ENCODE results near the gene ARFGAP2. TPM values are rescaled to one million over a fixed set of nuclear protein-coding genes. Genes with fewer than 3 reads are reported as not detected.

The ARFGAP2 gene
- polyA plus RNA-seq, 1 donor (not counting 4 experiments of a cell fraction or from before 2014, with no cell fraction given): 51.0 TPM

- H3K27ac ChIP-seq (ENCODE audit: control insufficient read depth, insufficient read depth, low read length): no peak overlapping the region
- no peak for DNase-seq (ENCODE audit: low read depth, low spot score)
- H3K27me3 ChIP-seq (ENCODE audit: control insufficient read depth, extremely low read depth, insufficient read depth, low read length): no peaks in the 10 kb centered on the region
- dilution Hi-C loops (cut with MboI; ENCODE audit: extremely low pct_ligation_motif_present, low sequenced_read_pairs): no loop called here
- no peaks in the 10 kb centered on the region for H3K79me2 ChIP-seq (ENCODE audit: control insufficient read depth, insufficient read depth, low read length)
- no peaks in the 10 kb centered on the region for H4K20me1 ChIP-seq (ENCODE audit: control insufficient read depth, extremely low read depth, insufficient read depth, low read length)
- H3K4me2 ChIP-seq (ENCODE audit: control insufficient read depth, extremely low read depth, insufficient read depth, low read depth, low read length): no peak overlapping the region
- no peak overlapping the region for H3K4me3 ChIP-seq (ENCODE audit: control insufficient read depth in 2 of 3, extremely low read depth in 1 of 3, insufficient read depth in 2 of 3, low read depth in 1 of 3, low read length in 3 of 3)
- TF ChIP-seq EZH2 (IDR thresholded peaks at IDR 0.05; ENCODE audit: low read length) (no peak), CTCF (optimal IDR thresholded peaks at IDR 0.05 in 1 of 3, IDR thresholded peaks at IDR 0.05 in 1 of 3, conservative IDR thresholded peaks at IDR 0.05 in 1 of 3; ENCODE audit: extremely low read depth in 1 of 3, insufficient read depth in 2 of 3, low read length in 3 of 3) (no peak)
- FAIRE-seq: no peak
- no peak overlapping the region for H3K9ac ChIP-seq (ENCODE audit: control insufficient read depth, extremely low read depth, insufficient read depth, low read length)
- peaks cover 3% of the 10 kb centered on the region for H3K9me1 ChIP-seq (ENCODE audit: control insufficient read depth, extremely low read depth, insufficient read depth, low read length)
- H3K4me1 ChIP-seq (ENCODE audit: control insufficient read depth, extremely low read depth, insufficient read depth, low read length): peaks cover 11% of the 10 kb centered on the region
- no peak overlapping the region for H2AFZ ChIP-seq (ENCODE audit: control insufficient read depth, low read length)
- no peaks in the 10 kb centered on the region for H3K9me3 ChIP-seq (ENCODE audit: control insufficient read depth, low read depth, low read length)
- H3K36me3 ChIP-seq (ENCODE audit: control insufficient read depth in 2 of 2, extremely low read depth in 1 of 2, insufficient read depth in 2 of 2, low read length in 2 of 2): peaks cover 0 to 2% of the 10 kb centered on the region in 2 experiments
Observed at GRCh38 chr11:47147250-47147649, 29.4 kb downstream of the ARFGAP2 start.

- H3K79me2 ChIP-seq (ENCODE audit: control insufficient read depth, insufficient read depth, low read length): no peaks in the 10 kb centered on the region
- no peaks in the 10 kb centered on the region for H3K27me3 ChIP-seq (ENCODE audit: control insufficient read depth, extremely low read depth, insufficient read depth, low read length)
- H3K4me1 ChIP-seq (ENCODE audit: control insufficient read depth, extremely low read depth, insufficient read depth, low read length): peaks cover 11% of the 10 kb centered on the region
- FAIRE-seq: no peak
- no peaks in the 10 kb centered on the region for H3K9me3 ChIP-seq (ENCODE audit: control insufficient read depth, low read depth, low read length)
- no peak overlapping the region for H3K4me3 ChIP-seq (ENCODE audit: control insufficient read depth in 2 of 3, extremely low read depth in 1 of 3, insufficient read depth in 2 of 3, low read depth in 1 of 3, low read length in 3 of 3)
- peaks cover 0 to 2% of the 10 kb centered on the region in 2 experiments for H3K36me3 ChIP-seq (ENCODE audit: control insufficient read depth in 2 of 2, extremely low read depth in 1 of 2, insufficient read depth in 2 of 2, low read length in 2 of 2)
- no peak overlapping the region for H3K9ac ChIP-seq (ENCODE audit: control insufficient read depth, extremely low read depth, insufficient read depth, low read length)
- DNase-seq (ENCODE audit: low read depth, low spot score): no peak
- no peak overlapping the region for H3K27ac ChIP-seq (ENCODE audit: control insufficient read depth, insufficient read depth, low read length)
- no peak overlapping the region for H3K4me2 ChIP-seq (ENCODE audit: control insufficient read depth, extremely low read depth, insufficient read depth, low read depth, low read length)
- no peak overlapping the region for H2AFZ ChIP-seq (ENCODE audit: control insufficient read depth, low read length)
- H4K20me1 ChIP-seq (ENCODE audit: control insufficient read depth, extremely low read depth, insufficient read depth, low read length): no peaks in the 10 kb centered on the region
- no peaks in the 10 kb centered on the region for H3K9me1 ChIP-seq (ENCODE audit: control insufficient read depth, extremely low read depth, insufficient read depth, low read length)
- dilution Hi-C loops (cut with MboI; ENCODE audit: extremely low pct_ligation_motif_present, low sequenced_read_pairs): no loop called here
- TF ChIP-seq EZH2 (IDR thresholded peaks at IDR 0.05; ENCODE audit: low read length) (no peak), CTCF (optimal IDR thresholded peaks at IDR 0.05 in 1 of 3, IDR thresholded peaks at IDR 0.05 in 1 of 3, conservative IDR thresholded peaks at IDR 0.05 in 1 of 3; ENCODE audit: extremely low read depth in 1 of 3, insufficient read depth in 2 of 3, low read length in 3 of 3) (no peak)
Observed at GRCh38 chr11:47144541-47144940, 32.1 kb downstream of the ARFGAP2 start.
